ENCODE data around the gene TARBP2.
"Not testable (repeated sequence)": the region's sequence is repeated elsewhere in the genome, so short reads cannot be mapped to it uniquely, and the experiment has no call there.

The TARBP2 gene

GRCh38 chr12:53474819-53475218, 26.3 kb upstream of the TARBP2 start:
- Histone ChIP-seq H3K27me3 (ENCODE audit: control insufficient read depth in 1 of 2, insufficient read depth in 2 of 2, low read length in 2 of 2) (no peaks in the 10 kb centered on the region), H3K9me3 (ENCODE audit: control insufficient read depth in 1 of 2, low read length in 2 of 2) (no peaks in the 10 kb centered on the region), H3K36me3 (ENCODE audit: control insufficient read depth in 1 of 2, insufficient read depth in 2 of 2, low read length in 2 of 2) (peaks cover 54 to 90% of the 10 kb centered on the region in 2 donors), H3K27ac (ENCODE audit: low read depth, low read length) (no peak overlapping the region), H3K4me3 (ENCODE audit: low read depth in 1 of 2, low read length in 2 of 2) (no peak overlapping the region), H3K4me1 (ENCODE audit: control insufficient read depth in 1 of 2, insufficient read depth in 2 of 2, low read length in 2 of 2) (peaks cover 17 to 18% of the 10 kb centered on the region in 2 donors), H3K9ac (ENCODE audit: low read depth in 1 of 2, low read length in 2 of 2) (no peak overlapping the region)

- H3K36me3 ChIP-seq (ENCODE audit: control insufficient read depth in 1 of 2, insufficient read depth in 2 of 2, low read length in 2 of 2): peaks cover 61 to 88% of the 10 kb centered on the region in 2 donors
- no peak overlapping the region for H3K27ac ChIP-seq (ENCODE audit: low read depth, low read length)
- peaks cover 18 to 25% of the 10 kb centered on the region in 2 donors for H3K4me1 ChIP-seq (ENCODE audit: control insufficient read depth in 1 of 2, insufficient read depth in 2 of 2, low read length in 2 of 2)
- no peaks in the 10 kb centered on the region for H3K9me3 ChIP-seq (ENCODE audit: control insufficient read depth in 1 of 2, low read length in 2 of 2)
- no peak overlapping the region for H3K9ac ChIP-seq (ENCODE audit: low read depth in 1 of 2, low read length in 2 of 2)
- H3K27me3 ChIP-seq (ENCODE audit: control insufficient read depth in 1 of 2, insufficient read depth in 2 of 2, low read length in 2 of 2): no peaks in the 10 kb centered on the region
- no peak overlapping the region for H3K4me3 ChIP-seq (ENCODE audit: low read depth in 1 of 2, low read length in 2 of 2)
Measured at GRCh38 chr12:53476769-53477209, 24.3 kb upstream of the TARBP2 start.

GRCh38 chr12:53478865-53479264, 22.2 kb upstream of the TARBP2 start:
- no peaks in the 10 kb centered on the region for H3K27me3 ChIP-seq (ENCODE audit: control insufficient read depth in 1 of 2, insufficient read depth in 2 of 2, low read length in 2 of 2)
- no peaks in the 10 kb centered on the region for H3K9me3 ChIP-seq (ENCODE audit: control insufficient read depth in 1 of 2, low read length in 2 of 2)
- peaks cover 55 to 82% of the 10 kb centered on the region in 2 donors for H3K36me3 ChIP-seq (ENCODE audit: control insufficient read depth in 1 of 2, insufficient read depth in 2 of 2, low read length in 2 of 2)
- no peak overlapping the region for H3K9ac ChIP-seq (ENCODE audit: low read depth in 1 of 2, low read length in 2 of 2)
- H3K4me1 ChIP-seq (ENCODE audit: control insufficient read depth in 1 of 2, insufficient read depth in 2 of 2, low read length in 2 of 2): peaks cover 31 to 39% of the 10 kb centered on the region in 2 donors
- no peak overlapping the region for H3K4me3 ChIP-seq (ENCODE audit: low read depth in 1 of 2, low read length in 2 of 2)
- H3K27ac ChIP-seq (ENCODE audit: low read depth, low read length): no peak overlapping the region

GRCh38 chr12:53479331-53479730, 21.8 kb upstream of the TARBP2 start:
- Histone ChIP-seq H3K27ac (ENCODE audit: low read depth, low read length) (no peak overlapping the region), H3K9ac (ENCODE audit: low read depth in 1 of 2, low read length in 2 of 2) (no peak overlapping the region), H3K27me3 (ENCODE audit: control insufficient read depth in 1 of 2, insufficient read depth in 2 of 2, low read length in 2 of 2) (no peaks in the 10 kb centered on the region), H3K4me3 (ENCODE audit: low read depth in 1 of 2, low read length in 2 of 2) (no peak overlapping the region), H3K4me1 (ENCODE audit: control insufficient read depth in 1 of 2, insufficient read depth in 2 of 2, low read length in 2 of 2) (peaks cover 32 to 37% of the 10 kb centered on the region in 2 donors), H3K9me3 (ENCODE audit: control insufficient read depth in 1 of 2, low read length in 2 of 2) (no peaks in the 10 kb centered on the region), H3K36me3 (ENCODE audit: control insufficient read depth in 1 of 2, insufficient read depth in 2 of 2, low read length in 2 of 2) (peaks cover 50 to 81% of the 10 kb centered on the region in 2 donors)

DNA sequence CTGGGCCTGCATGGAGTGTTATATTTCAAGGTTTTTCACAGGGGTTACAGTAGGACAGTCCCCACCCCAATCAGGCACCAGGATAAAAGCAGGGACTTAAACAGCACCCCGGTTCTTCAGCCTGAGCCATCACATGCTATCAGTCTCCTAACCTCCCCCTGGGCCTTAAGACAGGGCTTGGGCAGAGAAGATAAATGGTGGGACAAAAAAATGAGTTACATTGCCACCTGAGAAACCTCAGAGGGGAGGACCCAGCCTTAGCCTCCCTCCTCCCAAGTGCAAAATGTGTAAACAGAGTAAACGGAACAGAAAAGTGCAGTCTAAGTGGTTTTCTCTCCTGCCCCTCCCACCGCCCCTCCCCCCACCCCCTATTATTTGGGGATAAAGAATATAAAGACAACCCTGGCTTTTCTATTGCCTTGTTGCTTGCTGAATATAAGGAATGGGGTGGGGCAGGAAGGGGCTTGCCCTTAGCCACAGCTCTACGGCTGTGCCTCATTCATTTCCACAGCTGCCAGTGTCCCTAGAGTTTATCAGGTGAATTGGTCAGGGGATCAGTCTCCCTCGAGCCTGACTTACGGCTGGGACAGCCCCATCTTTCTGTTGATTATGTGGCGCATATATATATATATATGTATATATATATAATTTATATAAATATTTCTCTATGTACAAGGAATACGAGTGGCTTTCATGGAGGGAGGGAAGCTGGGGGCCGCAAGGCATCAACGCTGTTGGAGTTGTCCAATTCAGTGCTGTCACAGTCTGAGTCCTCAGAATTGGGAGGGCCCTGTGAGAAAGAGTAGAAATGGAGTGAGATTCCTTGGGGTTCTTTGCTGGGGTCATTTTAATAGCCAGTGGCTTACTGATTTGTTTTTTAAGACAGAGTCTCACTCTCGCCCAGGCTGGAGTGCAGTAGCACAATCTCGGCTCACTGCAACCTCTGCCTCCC, 20.3 kb upstream of the TARBP2 start:
- H3K36me3 ChIP-seq (ENCODE audit: control insufficient read depth in 1 of 2, insufficient read depth in 2 of 2, low read length in 2 of 2): peaks cover 41 to 76% of the 10 kb centered on the region in 2 donors
- H3K9me3 ChIP-seq (ENCODE audit: control insufficient read depth in 1 of 2, low read length in 2 of 2): no peaks in the 10 kb centered on the region
- no peak overlapping the region for H3K4me3 ChIP-seq (ENCODE audit: low read depth in 1 of 2, low read length in 2 of 2)
- H3K27me3 ChIP-seq (ENCODE audit: control insufficient read depth in 1 of 2, insufficient read depth in 2 of 2, low read length in 2 of 2): no peaks in the 10 kb centered on the region
- no peak overlapping the region for H3K27ac ChIP-seq (ENCODE audit: low read depth, low read length)
- peaks cover 28 to 30% of the 10 kb centered on the region in 2 donors for H3K4me1 ChIP-seq (ENCODE audit: control insufficient read depth in 1 of 2, insufficient read depth in 2 of 2, low read length in 2 of 2)
- H3K9ac ChIP-seq (ENCODE audit: low read depth in 1 of 2, low read length in 2 of 2): no peak overlapping the region

DNA sequence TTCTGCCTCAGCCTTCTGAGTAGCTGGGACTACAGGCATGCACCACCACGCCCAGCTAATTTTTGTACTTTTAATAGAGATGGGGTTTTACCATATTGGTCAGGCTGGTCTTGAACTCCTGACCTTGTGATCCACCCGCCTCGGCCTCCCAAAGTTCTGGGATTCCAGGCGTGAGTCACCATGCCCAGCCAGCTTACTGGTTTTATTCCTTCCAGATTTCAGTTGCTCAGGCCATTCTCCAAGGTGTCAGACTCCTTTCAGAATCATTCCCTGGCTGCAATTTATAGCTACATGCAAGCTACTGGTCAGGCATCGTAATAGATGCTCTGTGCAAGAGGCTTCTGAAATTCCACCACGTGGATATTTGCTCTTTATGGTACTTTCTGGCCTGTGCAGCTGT, 19.6 kb upstream of the TARBP2 start:
- H3K27ac ChIP-seq (ENCODE audit: low read depth, low read length); H3K27me3 ChIP-seq (ENCODE audit: control insufficient read depth in 1 of 2, insufficient read depth in 2 of 2, low read length in 2 of 2); H3K9me3 ChIP-seq (ENCODE audit: control insufficient read depth in 1 of 2, low read length in 2 of 2); H3K9ac ChIP-seq (ENCODE audit: low read depth in 1 of 2, low read length in 2 of 2); H3K4me3 ChIP-seq (ENCODE audit: low read depth in 1 of 2, low read length in 2 of 2): not testable (repeated sequence)
- Histone ChIP-seq H3K4me1 (ENCODE audit: control insufficient read depth in 1 of 2, insufficient read depth in 2 of 2, low read length in 2 of 2) (peaks cover 28 to 30% of the 10 kb centered on the region in 2 donors), H3K36me3 (ENCODE audit: control insufficient read depth in 1 of 2, insufficient read depth in 2 of 2, low read length in 2 of 2) (peaks cover 37 to 76% of the 10 kb centered on the region in 2 donors)

- Histone ChIP-seq H3K9ac (ENCODE audit: low read depth in 1 of 2, low read length in 2 of 2) (no peak overlapping the region), H3K9me3 (ENCODE audit: control insufficient read depth in 1 of 2, low read length in 2 of 2) (no peaks in the 10 kb centered on the region), H3K27ac (ENCODE audit: low read depth, low read length) (no peak overlapping the region), H3K4me3 (ENCODE audit: low read depth in 1 of 2, low read length in 2 of 2) (no peak overlapping the region), H3K4me1 (ENCODE audit: control insufficient read depth in 1 of 2, insufficient read depth in 2 of 2, low read length in 2 of 2) (peaks cover 28 to 30% of the 10 kb centered on the region in 2 donors), H3K36me3 (ENCODE audit: control insufficient read depth in 1 of 2, insufficient read depth in 2 of 2, low read length in 2 of 2) (peaks cover 31 to 78% of the 10 kb centered on the region in 2 donors), H3K27me3 (ENCODE audit: control insufficient read depth in 1 of 2, insufficient read depth in 2 of 2, low read length in 2 of 2) (no peaks in the 10 kb centered on the region)
Measured at GRCh38 chr12:53481939-53482586, 19.0 kb upstream of the TARBP2 start.

DNA sequence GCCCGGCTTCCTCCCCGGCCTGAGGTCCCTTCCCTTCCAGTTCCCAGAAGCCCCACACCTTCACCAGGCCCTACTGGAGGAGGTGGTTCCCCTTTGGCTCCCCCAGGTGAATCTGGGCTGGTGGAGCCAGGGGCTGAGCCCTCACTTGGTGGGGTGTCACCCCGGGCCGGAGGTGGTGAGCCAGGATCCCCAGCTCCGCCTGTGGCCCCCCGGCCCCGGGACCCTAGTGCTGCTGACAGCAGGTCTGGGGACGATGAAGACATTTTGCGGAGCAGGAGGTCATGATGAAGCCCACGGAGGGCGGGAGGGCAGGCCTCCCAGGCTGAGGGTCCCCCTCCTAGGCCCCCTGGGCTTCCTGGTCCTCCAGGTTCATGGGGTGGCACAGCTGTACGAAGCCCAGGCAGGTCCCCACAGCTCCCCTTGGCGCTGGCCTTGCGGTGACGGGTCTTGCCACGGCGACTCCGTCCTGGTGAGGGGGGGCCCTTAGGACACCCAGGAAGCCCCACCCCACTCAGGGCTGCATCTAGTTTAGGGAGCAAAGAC, 18.4 kb upstream of the TARBP2 start:
- no peak overlapping the region for H3K4me3 ChIP-seq (ENCODE audit: low read depth in 1 of 2, low read length in 2 of 2)
- H3K9me3 ChIP-seq (ENCODE audit: control insufficient read depth in 1 of 2, low read length in 2 of 2): no peaks in the 10 kb centered on the region
- no peak overlapping the region for H3K27ac ChIP-seq (ENCODE audit: low read depth, low read length)
- peak overlapping the region in 1 of 2 donors; percentile 16 for H3K9ac ChIP-seq (ENCODE audit: low read depth in 1 of 2, low read length in 2 of 2)
- H3K4me1 ChIP-seq (ENCODE audit: control insufficient read depth in 1 of 2, insufficient read depth in 2 of 2, low read length in 2 of 2): peaks cover 28 to 30% of the 10 kb centered on the region in 2 donors
- H3K27me3 ChIP-seq (ENCODE audit: control insufficient read depth in 1 of 2, insufficient read depth in 2 of 2, low read length in 2 of 2): no peaks in the 10 kb centered on the region
- peaks cover 30 to 83% of the 10 kb centered on the region in 2 donors for H3K36me3 ChIP-seq (ENCODE audit: control insufficient read depth in 1 of 2, insufficient read depth in 2 of 2, low read length in 2 of 2)

DNA sequence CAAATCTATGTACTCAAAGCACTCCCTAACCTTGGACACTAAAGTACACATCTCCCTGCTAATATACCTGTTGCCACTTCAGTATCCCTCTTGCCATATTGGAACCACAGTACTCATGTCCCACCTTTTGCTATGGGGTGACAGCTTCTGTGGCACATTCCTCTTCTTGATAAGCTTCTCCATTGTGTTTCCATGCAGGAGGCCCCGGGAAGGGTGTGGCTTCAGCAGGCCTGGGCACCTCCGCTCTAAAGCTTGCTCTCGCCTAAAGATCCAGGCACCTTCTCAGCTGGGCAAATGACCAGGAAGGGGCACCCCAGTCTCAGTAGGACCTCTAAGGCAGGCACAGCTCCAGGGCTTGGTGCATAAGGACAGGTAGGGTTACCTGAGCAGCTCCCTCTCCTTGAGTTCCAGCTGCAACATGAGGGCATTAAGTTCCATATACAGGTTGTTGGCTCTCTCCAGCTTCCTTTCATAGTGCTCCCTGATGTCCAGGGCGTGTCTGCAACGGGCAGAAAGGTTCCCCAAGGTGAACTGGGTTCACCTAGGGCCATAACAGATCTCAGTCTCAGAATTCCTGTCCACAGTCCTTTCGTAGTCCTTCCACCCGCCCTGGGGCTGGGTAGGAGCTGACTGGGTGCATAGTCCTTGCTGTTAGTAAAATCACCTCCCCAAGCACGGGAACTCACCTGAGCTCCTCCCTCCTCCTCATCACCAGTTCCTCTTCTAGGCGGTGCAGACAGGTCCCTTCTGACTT, 17.7 kb upstream of the TARBP2 start:
- Histone ChIP-seq H3K4me1 (ENCODE audit: control insufficient read depth in 1 of 2, insufficient read depth in 2 of 2, low read length in 2 of 2) (peaks cover 28 to 30% of the 10 kb centered on the region in 2 donors), H3K9ac (ENCODE audit: low read depth in 1 of 2, low read length in 2 of 2) (peak overlapping the region; percentile 16 to 19), H3K36me3 (ENCODE audit: control insufficient read depth in 1 of 2, insufficient read depth in 2 of 2, low read length in 2 of 2) (peaks cover 30 to 80% of the 10 kb centered on the region in 2 donors), H3K27ac (ENCODE audit: low read depth, low read length) (no peak overlapping the region), H3K27me3 (ENCODE audit: control insufficient read depth in 1 of 2, insufficient read depth in 2 of 2, low read length in 2 of 2) (no peaks in the 10 kb centered on the region), H3K4me3 (ENCODE audit: low read depth in 1 of 2, low read length in 2 of 2) (no peak overlapping the region), H3K9me3 (ENCODE audit: control insufficient read depth in 1 of 2, low read length in 2 of 2) (no peaks in the 10 kb centered on the region)
